OCI-M1 (cell line): ENCODE measurements around the gene SCLY.
"Not testable (repeated sequence)": the region's sequence is repeated elsewhere in the genome, so short reads cannot be mapped to it uniquely, and the experiment has no call there.

Experiments used
- DNase-seq: peaks from one replicate; lab custom pipeline; 2025; lab: John Stamatoyannopoulos, UW

Gene SCLY

DNA sequence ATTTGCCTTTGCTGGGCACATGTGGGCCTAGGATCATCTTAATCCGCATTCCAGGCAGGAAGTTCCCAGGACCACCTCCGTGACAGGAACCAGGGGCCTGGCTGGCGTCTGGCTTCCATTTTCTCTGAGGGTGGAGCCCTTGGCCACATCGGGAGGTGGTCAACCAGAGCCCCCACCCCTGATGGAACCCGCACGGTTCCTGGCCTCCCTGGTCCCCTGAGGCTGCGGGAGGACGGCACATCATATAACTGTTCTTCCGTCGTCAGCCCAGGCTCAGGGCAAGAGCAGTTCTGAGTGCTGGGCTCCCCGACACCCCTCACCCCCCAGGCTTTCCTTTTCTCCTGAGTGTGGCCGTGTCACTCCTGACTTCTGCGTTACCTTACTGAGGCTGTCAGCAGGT is 52.8 kb downstream of the SCLY start:
- DNase-seq = no peak

DNA sequence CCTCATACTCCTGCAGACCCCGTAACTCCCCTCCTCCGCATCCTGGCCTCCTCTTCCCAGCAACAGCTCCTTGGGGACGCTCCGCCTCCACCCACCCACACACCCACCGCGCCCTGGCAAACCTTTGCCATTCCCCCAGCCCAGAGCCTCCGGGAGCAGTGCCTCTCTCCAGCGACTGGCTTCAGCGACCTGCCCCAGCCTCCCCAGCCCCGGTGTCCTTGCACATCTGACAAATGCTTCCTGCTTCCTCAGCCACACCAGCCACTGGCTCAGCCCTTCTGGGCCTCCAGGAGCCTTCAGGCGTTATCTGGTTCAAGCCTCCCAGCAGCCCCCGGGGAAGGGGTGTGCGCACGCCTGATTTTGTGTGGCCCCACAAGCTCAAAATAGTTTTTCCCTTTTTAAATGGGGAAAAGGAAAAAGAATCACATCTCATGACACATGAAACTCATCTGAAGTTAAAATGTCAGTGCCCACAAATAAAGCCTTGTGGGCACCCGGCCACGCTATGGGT is 53.6 kb downstream of the SCLY start:
- no peak for DNase-seq

DNA sequence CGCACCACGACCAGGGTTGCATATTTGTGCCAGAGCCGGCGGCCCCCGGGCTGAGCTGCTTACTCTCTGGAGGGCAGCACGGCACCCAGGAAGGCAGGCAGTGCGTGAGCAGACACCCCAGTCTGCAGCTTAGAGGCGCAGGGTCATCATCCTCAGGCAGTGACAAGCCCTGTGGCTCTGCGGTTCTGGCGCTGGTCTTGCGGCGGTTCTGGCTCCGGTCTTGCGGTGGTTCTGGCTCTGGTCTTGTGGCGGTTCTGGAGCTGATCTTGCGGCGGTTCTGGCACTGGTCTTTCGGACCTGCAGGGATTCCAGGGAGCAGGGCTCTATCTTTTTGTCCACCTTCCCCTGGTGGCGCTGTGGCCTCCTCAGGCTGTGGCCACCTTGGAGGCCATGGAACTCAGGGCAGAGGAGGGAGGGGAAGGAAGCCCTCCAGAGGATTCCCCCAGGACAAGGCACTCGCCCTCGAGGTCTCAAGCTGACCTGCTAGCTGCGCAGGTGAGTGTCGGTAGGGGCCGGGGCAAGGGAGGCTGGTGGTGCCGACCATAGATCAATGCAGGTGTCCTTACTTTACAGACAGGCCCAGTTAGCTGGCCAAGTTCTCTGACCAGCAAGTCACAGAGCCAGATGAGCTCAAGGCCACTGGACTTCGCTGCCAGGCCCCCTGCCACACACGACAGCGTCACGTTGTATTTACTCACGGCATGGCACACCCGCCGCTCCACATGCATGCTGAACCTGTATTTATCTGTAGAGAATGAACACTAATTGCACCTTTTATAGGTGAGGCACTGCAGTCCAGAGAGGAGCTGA is 54.3 kb downstream of the SCLY start:
- DNase-seq = no peak

DNA sequence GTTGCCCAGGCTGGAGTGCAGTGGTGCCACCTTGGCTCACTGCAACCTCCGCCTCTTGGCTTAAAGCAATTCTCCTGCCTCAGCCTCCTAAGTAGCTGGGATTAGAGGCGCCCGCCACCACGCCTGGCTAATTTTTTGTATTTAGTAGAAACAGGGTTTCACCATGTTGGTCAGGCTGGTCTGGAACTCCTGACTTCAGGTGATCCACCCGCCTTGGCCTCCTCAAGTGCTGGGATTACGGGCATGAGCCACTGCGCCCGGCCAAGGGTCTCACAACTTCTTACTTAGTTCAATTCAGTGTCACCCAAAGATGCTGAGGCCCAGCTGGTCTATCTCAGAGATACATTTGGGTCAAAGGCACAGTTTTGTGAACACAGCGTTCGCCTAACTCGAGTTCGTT is 54.9 kb downstream of the SCLY start:
- not testable (repeated sequence) for DNase-seq

DNA sequence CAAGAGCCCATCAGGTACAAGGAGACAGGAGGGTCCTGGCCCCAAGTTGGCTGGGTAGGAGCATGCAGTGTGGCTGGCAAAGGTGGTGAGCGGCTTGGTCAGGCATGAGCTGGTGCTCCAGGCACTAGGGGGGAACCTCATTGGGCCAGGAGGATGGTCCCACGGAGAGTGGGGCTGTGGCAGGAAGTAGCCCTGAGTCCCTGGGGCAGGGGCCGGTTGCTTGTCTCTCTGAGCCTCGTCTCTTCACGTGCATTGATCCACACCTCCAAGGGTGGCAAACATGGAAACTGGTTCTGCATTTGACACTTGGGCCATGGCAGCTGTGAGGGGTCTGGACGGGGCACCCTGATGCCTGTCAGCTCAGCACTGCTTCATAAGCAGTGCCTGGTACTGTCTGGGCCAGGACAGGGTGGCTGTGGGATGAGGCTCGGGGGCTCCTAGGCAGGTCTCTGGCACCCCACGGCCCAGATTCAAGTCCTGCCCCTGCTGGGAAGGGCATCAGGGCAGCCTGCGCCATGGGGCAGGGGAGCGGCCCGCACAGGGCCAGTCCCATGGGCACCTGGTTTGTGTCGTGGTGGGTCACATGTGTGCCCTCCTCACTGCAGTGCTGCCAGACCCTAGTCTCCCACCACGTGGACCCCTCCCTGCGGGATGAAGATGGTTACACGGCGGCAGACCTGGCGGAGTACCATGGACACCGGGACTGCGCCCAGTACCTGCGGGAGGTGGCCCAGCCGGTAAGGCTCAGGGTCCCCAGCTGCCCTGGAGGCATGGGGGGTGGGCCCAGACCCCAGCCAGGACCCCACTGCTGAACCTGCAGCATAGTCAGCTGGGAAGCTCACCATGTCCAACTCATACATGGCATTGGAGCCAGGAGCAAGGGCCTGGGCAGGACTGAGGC is 55.7 kb downstream of the SCLY start:
- no peak for DNase-seq

DNA sequence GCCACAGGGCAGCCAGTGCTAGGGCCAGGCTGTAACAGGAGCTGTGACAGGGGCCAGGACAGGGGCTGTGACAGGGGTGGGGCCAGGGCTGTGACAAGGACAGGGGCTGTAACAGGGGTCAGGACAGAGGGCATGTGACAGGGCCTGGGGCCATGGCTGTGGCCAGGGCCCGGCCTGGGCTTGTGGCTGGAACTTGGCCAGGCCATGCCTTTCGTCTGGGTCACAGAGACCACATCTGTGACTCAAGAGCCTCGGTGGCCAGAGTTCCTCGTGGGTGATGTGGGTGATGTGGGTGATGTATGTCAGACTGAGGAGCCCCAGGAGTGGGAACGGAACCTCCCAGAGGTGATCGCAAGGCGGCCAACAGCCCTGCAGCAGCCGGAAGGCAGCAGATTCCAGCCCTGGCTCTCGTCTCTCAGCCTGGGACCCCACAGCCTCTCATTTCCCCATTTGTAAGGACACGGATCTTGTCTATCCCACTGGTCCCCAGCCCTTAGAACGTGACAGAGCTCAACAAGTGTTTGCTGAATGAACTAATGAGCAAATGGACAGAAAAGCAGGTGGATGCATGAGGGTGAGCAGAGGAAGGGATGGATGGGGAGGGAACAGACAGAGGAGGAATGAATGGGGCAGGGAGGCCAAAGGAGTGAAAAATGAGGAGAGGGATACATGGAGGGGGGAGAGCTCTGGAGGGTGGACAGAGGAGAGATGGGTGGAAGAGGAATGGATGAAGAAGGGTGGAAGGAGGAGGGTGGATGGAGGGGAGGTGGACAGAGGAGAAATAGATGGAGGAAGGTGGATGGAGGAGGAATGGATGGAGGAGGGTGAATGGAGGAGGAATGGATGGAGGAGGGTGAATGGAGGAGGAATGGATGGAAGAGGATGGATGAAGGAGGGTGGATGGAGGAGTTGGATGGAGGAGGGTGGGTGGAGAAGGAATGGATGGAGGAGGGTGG is 56.7 kb downstream of the SCLY start:
- DNase-seq = no peak

DNA sequence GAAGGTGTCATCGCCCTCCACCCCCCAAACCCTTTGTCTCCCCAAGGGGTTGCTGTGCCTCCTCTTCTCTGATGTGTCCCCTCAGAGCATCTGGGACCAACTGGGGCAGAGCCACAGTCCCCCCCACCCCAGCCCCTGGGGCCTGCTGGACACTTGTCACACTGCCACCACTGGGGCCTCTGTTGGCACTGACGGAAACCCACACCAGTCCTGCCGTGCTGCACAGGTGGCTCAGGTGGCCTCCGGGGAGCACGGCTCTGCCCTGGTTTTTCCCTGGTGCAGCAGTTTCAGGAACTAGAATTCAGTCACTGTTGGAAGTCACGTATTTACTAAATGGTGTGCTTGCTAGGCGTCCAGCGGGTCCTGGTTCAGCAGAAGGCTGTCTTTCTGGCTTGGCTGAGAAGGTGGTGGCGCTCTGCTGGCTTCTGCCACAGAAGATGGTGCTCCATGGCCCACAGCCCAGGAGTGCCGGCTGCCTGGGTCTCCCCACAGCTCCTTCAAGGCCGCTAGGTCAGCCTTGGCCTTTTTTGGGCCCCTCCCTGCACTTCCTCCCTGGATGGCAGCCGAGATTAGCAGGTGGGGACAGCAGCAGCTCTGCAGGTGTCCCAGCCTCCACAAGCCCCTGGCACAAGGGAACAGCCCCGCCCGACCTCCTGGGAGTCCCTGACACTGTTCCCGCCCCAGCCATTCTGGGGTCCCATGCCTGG is 59.1 kb downstream of the SCLY start:
- no peak for DNase-seq

DNA sequence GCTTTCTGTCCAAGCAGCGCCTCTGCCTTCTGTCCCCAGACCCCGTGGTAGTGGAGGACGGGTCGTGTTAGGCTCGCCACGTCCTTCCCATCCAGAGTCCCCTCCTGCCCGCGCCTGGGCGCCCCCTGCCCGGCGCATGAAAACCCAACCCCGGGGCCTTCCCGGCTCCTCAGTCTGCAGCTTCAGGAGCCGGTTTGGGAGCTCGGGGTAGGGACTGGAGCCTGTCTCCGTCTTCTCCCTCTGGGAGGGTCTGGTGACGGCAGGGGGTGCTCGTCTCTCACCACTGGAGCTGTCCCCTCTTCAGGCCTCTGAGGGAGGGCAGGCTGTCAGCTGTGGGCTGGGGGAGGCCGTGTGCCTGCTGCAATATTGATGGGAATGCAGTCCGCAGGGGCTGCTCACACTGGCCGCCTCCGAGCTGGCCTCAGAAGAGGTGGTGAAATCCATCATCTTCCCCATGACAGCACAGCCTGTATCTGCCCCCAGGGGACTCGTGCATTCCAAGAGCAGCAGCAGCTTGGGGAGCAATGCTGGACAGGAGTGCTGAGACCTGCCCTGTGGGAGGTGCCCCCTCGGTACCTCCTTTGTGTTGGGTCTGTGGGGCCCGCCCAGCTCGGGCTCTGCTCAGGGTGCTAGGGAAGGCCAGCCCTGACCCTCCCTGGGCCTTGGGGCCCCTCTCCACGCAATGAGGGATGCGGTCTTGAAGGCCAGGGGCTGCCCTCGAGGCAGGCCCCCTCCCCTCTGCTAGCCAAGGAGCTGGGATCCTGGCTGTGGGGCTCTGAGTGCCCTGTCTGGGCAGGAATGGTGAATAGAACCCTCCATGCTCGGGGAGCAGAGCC is 59.9 kb downstream of the SCLY start:
- DNase-seq = peak; percentile 40

DNA sequence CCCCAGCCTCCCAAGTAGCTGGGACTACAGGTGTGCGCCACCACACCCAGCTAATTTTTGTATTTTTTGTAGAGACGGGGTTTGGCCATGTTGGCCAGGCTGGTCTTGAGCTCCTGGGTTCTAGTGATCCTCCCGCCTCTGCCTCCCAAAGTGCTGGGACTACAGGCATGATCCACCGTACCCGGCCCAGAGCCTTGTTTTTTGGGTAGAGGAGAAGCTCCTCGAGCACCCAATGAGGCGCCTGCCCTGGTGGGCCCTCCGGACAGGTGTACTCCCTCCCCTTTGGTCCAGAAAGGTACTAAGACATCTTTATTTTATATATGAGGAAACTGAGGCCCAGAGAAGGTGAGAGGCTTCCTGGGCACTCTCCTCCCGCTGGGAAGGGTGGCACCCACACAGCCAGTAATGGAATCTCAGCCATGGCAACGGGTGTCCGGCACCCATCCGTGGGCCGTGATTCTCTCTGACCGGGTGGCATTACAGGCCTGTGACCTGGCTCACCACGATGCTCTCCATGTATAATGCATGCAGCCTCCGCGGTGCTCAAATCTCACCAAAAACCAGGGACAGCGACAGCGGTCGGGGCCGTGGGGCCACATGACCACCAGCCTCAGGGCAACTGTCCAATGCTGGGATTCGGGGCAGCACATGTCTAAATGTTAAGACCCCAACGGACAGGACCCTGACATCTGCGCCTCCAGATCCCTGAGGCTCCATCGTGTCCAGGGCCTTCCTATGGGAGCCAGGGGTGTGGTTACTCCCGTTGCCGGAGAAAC is 60.9 kb downstream of the SCLY start:
- DNase-seq = no peak

DNA sequence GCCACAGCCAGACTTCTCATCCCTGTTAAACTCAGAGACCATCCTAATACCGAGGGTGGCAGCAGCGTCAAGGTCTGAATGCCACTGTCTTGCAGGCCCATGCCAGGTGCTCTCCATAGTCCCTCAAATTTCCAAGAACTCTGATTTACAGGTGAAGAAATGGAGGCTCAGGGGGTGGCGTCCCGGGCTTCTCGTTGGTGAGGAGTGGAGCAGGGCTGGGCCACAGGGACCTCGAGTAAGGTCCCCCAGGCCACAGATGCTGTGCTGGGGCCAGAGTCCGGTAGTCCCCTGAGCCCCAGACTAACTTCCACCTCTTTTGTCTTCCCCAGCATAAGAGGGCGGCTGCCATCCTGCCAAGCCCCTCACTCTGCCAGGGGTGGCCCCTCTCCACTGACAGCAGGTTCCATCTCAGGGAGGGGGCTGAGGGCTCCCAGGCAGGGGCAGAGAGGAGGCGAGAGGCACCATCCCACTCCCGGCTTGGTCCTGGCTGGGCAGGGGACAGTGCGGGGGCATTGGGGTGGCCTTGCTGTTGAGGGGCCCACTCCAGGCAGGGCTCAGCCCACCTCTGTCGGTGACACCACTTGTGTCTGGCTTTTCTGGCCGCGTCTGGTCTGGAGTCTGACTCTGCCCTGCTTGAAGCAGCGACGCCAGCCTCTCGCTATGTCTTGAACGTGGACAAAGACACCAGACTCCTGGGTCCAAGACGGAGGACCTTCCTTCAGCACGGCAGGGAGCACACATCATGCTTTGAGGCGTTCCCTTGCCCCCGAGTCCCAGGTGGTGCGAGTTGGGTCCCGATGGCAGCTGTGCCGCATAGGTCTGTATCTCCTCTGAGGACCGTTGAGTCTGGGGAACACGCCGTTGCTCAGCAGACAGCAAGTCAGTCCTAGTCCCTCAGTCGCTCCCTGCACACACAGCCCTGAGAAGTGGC is 61.8 kb downstream of the SCLY start:
- DNase-seq = no peak

DNA sequence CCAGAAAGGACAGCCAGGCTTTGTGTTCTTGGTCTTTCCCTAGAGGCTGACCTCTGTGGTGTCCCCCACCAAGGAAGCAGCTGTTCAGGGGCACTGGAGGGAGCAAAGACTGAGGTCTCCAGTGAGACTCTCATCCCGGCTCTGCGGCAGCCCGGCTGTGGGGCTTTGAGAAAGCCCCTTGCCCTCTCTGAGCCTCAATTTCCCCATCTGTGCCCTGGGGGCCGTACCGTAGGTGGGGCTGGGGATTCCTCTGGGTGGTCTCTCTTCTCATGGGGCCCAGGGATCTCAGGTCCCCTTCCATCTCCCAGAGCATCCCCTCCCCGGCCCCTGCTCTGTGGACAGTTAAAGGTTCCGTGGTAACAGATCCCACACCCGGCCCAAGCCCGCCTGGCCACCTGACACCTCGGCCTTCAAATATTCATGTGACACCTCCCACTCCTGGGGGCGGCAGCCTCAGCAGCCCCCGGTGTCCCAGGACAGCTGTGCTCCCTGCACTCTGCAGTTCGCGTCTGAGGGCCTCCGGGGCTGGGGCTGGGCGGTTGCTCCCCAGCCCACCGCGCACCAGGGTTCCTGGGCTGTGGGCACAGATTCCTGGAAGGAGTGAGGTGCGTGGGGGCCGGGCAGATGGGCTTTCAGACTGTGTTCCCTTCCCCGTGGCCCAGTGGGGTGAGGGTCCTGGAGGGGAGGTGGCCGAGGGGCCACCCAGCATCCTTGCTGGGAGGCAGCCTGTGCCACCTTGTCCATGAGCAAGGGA is 62.6 kb downstream of the SCLY start:
- no peak for DNase-seq

DNA sequence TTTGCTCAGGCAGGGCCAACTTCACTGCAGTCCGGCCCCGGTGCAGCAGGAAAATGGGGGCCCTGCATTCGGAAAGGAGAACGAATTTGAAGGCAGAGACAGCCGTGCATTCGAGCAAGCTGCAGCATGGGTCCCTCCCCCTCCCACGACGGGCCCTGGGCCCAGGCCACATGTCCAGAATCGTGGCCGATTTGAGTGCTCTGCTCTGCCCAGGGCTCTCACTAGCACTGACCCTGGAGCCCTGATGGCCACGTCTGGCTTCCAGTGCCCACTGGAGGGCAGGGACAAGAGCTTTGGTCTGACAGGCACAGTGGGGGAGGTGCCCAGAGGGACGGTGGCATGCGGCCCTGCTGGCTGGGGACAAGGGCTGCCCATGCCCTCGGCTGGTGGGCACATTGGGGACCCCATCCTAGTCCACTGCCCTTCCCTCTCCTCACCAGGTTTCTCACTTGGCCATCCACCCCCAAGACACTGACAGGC is 63.2 kb downstream of the SCLY start:
- no peak for DNase-seq

DNA sequence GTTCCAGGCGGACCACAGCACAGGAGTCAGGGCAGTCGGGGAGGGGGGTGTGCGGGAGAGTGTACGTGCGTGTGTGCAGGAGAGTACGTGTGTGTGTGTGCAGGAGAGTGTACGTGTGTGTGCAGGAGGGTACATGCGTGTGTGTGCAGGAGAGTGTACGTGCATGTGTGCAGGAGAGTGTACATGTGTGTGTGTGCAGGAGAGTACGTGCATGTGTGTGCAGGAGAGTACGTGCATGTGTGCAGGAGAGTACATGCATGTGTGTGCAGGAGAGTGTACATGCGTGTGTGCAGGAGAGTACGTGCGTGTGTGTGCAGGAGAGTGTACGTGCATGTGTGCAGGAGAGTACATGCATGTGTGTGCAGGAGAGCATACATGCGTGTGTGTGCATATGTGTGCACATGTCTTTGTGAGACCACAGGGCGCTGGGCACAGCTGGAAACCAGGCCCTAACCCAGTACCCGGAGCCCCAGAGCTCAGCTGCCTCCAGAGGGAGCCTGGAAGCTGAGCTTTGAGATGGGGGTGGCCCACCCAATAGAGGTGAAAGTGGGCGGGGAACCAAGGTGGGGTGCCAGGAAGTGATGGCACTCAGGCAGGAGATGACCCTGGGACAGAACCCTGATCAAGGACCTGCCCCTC is 63.8 kb downstream of the SCLY start:
- no peak for DNase-seq

DNA sequence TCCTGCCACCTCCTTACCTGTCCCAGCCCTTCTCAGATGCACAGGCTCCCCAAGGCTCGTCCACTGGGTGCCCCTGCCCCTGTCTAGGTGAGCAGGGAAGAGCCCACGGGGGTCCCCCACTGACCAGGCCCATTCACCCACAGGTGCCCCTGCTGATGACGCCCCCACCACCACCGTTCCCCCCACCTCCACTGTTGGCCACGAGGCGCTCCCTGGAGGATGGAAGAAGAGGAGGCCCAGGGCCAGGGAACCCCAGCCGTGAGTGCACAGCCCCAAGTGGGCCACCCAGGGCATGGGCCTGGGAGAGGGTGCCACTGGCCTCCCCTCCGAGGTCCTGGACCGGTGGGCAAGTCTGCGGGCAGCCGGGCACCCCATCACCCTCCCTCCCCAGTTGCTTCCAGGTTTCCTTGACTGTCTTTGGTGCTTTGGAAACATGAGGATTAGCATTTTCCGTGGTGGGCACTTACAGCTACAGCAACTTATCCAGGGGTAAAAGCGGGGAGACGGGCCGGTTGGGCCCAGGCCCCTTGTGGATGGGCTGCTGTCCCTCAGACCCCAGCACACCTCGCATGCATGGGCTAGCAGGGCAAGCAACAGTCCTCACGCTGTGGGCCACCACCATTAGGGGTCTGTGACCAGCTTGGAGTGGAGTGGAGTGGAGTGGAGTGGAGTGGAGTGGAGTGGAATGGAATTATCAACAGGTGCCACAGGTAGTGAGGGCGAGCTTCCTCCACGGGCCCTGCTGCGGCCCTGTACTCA is 64.5 kb downstream of the SCLY start:
- DNase-seq = no peak

DNA sequence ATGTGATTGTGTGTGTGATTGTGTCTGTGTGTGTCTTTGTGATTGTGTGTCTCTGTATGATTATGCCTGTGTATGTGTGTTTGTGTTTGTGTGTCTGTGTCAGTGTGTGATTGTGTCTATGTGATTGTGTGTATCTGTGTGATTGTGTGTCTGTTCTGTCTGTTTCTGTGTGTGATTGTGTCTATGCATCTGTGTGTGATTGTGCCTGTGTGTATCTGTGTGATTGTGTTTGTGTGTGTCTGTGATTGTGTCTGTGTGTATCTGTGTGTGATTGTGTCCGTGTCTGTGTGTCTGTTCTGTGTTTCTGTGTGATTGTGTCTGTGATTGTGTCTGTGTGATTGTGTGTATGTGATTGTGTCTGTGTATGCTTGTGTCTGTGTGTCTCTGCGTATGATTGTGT is 65.5 kb downstream of the SCLY start:
- DNase-seq = no peak

DNA sequence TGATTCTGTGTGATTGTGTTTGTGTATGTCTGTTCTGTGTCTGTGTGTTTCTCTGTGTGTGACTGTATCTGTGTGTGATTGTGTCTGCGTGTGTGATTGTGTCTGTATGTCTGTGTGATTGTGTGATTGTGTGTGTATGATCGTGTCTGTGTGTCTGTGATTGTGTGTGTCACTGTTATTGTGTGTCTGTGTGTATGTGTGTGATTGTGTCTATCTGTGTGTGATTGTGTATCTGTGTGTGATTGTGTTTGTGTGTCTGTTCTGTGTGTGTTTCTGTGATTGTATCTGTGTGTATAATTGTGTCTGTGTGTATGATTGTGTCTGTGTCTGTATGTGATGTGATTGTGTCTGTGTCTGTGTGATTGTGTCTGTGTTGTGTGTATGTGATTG is 66.0 kb downstream of the SCLY start:
- no peak for DNase-seq
